HCT116 (cell line): ENCODE measurements around the gene PRSS22. TPM values are rescaled to one million over a fixed set of nuclear protein-coding genes. Genes with fewer than 3 reads are reported as not detected.

Source experiments
- ATAC-seq: fragments of 200-7000 bp; cut with Tn5 transposase; 2 replicates; pipeline ENCODE4 v1.9.1; 2020; ENCODE audit warnings: mild to moderate bottlenecking, moderate library complexity
- BruUV-seq: library from RNA; stranded (reverse); fragments of 400-500 nt; replicated peaks from 2 replicates; lab custom pipeline; 2021; lab: Mats Ljungman, UMichigan
- CTCF ChIA-PET: fragments of 300-600 bp; sonication (Branson Sonifier 250); formaldehyde crosslinking; loops from one replicate; lab custom pipeline; 2021; ENCODE audit warnings: antibody characterized with exemption; lab: Charles Lee
- POLR2A ChIA-PET: fragments of 300-600, 350-600 bp; sonication (Branson Sonifier 250); formaldehyde crosslinking; loops from one replicate; lab custom pipeline; 2021; ENCODE audit warnings: antibody characterized with exemption; lab: Charles Lee
- RAD21 ChIA-PET, 2 experiments: fragments of 300-600 bp; sonication (Branson Sonifier 250); formaldehyde crosslinking; loops; one replicate each; lab custom pipeline; 2023; ENCODE audit warnings: low total read pairs in 2 of 2; ENCODE audit not compliant: uncharacterized antibody in 2 of 2, unreplicated experiment in 2 of 2, low non-redundant PET in 1 of 2; lab: Charles Lee
- DNase-seq: peaks from one replicate; pipeline ENCODE4 v3.0.0-alpha.2; 2010; ENCODE audit warnings: low read depth, low spot score
- H2AFZ ChIP-seq: fragments of 200-600 bp; shearing (Covaris generic), sonication (generic); 2 replicates; pipeline ENCODE4 v1.6.1; 2017; ENCODE audit warnings: low read depth, mixed run types, mixed read lengths, antibody characterized with exemption, low read length; ENCODE audit not compliant: poor library complexity, severe bottlenecking
- H3K27ac ChIP-seq: 2 replicates; pipeline ENCODE4 v1.5.1; 2012; ENCODE audit warnings: low read depth, low read length
- H3K27me3 ChIP-seq: fragments of 200-600 bp; sonication (generic); 2 replicates; pipeline ENCODE4 v1.6.1; 2016; ENCODE audit warnings: mixed run types, low read length, mixed read lengths; ENCODE audit not compliant: insufficient read depth
- H3K36me3 ChIP-seq, 2 experiments: fragments of 200-500 bp in 1 of 2; fragments of 200-600 bp in 1 of 2; sonication (Bioruptor generic) in 1 of 2; sonication (generic) in 1 of 2; 2 replicates each; pipeline versions ENCODE4 v1.5.1 to v1.6.1; 2014 to 2016; ENCODE audit warnings: low read length in 2 of 2, inconsistent platforms in 1 of 2, mixed read lengths in 1 of 2, mixed run types in 1 of 2; ENCODE audit not compliant: insufficient read depth in 2 of 2, control insufficient read depth in 1 of 2
- H3K4me1 ChIP-seq, 2 experiments: fragments of 200-600 bp in 1 of 2; sonication (generic) in 1 of 2; 2 replicates each; pipeline versions ENCODE4 v1.5.1 to v1.6.1; 2012 to 2017; ENCODE audit warnings: low read length in 2 of 2, inconsistent platforms in 1 of 2, mild to moderate bottlenecking in 1 of 2, mixed read lengths in 1 of 2, mixed run types in 1 of 2, moderate library complexity in 1 of 2; ENCODE audit not compliant: insufficient read depth in 2 of 2, control insufficient read depth in 1 of 2
- H3K4me2 ChIP-seq: fragments of 200-600 bp; sonication (generic); 2 replicates; pipeline ENCODE4 v1.6.1; 2017; ENCODE audit warnings: mixed run types, low read length, mixed read lengths
- H3K4me3 ChIP-seq, 2 experiments: fragments of 200-600 bp in 1 of 2; sonication (generic) in 1 of 2; replicated peaks in 1 of 2; 2 replicates each; pipeline ENCODE4 v1.5.1; 2011 to 2016; ENCODE audit warnings: low read length in 2 of 2, control low read depth in 1 of 2, low read depth in 1 of 2, mild to moderate bottlenecking in 1 of 2, mixed read lengths in 1 of 2, mixed run types in 1 of 2
- H3K79me2 ChIP-seq: fragments of 200-600 bp; sonication (generic); 2 replicates; pipeline ENCODE4 v1.6.1; 2017; ENCODE audit warnings: mild to moderate bottlenecking, mixed run types, low read length, moderate library complexity, mixed read lengths; ENCODE audit not compliant: insufficient read depth
- H3K9ac ChIP-seq: fragments of 200-600 bp; sonication (generic); 2 replicates; pipeline ENCODE4 v1.6.1; 2016; ENCODE audit warnings: low read length, mixed read lengths
- H3K9me2 ChIP-seq: fragments of 200-600 bp; sonication (generic), shearing (Covaris generic); 2 replicates; pipeline ENCODE4 v1.6.1; 2017; ENCODE audit warnings: mixed run types, mild to moderate bottlenecking, moderate library complexity; ENCODE audit not compliant: insufficient read depth
- H3K9me3 ChIP-seq, 2 experiments: fragments of 200-500 bp in 1 of 2; fragments of 200-600 bp in 1 of 2; sonication (Bioruptor generic) in 1 of 2; sonication (generic) in 1 of 2; 2 replicates each; pipeline ENCODE4 v1.6.1; 2014 to 2017; ENCODE audit warnings: low read length in 2 of 2, mixed read lengths in 2 of 2, inconsistent platforms in 1 of 2, low read depth in 1 of 2, mild to moderate bottlenecking in 1 of 2, mixed run types in 1 of 2, moderate library complexity in 1 of 2; ENCODE audit not compliant: control insufficient read depth in 1 of 2, insufficient read depth in 1 of 2
- H4K20me1 ChIP-seq: fragments of 200-600 bp; sonication (generic), shearing (Covaris generic); 2 replicates; pipeline ENCODE4 v1.6.1; 2017; ENCODE audit warnings: mixed run types, mild to moderate bottlenecking, moderate library complexity; ENCODE audit not compliant: insufficient read depth
- ATF3 ChIP-seq: IDR thresholded peaks from 2 replicates; pipeline ENCODE4 v1.6.1; 2012
- EGR1 ChIP-seq: IDR thresholded peaks from 2 replicates; pipeline ENCODE4 v1.6.1; 2012; ENCODE audit warnings: low read depth
- ELF1 ChIP-seq: IDR thresholded peaks from 2 replicates; pipeline ENCODE4 v1.6.1; 2012; ENCODE audit warnings: low read depth, borderline replicate concordance
- EZH2 ChIP-seq: fragments of 200-600 bp; sonication (generic); IDR thresholded peaks from 2 replicates; pipeline ENCODE4 v1.6.1; 2017; ENCODE audit warnings: antibody characterized with exemption, mixed run types
- EZH2phosphoT487 ChIP-seq: fragments of 200-600 bp; IDR thresholded peaks from 2 replicates; pipeline ENCODE4 v1.6.1; 2018; ENCODE audit warnings: antibody characterized with exemption, borderline replicate concordance
- FOSL1 ChIP-seq: IDR thresholded peaks from 2 replicates; pipeline ENCODE4 v1.6.1; 2012; ENCODE audit warnings: low read depth
- JUND ChIP-seq: IDR thresholded peaks from 2 replicates; pipeline ENCODE4 v1.6.1; 2012
- MAX ChIP-seq: IDR thresholded peaks from 2 replicates; pipeline ENCODE4 v1.6.1; 2012
- POLR2AphosphoS5 ChIP-seq: IDR thresholded peaks from 2 replicates; pipeline ENCODE4 v1.6.1; 2011; ENCODE audit warnings: mild to moderate bottlenecking, low read depth, low read length, moderate library complexity
- RAD21 ChIP-seq: IDR thresholded peaks from 2 replicates; pipeline ENCODE4 v1.6.1; 2012; ENCODE audit warnings: low read depth, mild to moderate bottlenecking
- REST ChIP-seq: IDR thresholded peaks from 2 replicates; pipeline ENCODE4 v1.6.1; 2012; ENCODE audit warnings: low read depth
- SIN3A ChIP-seq: IDR thresholded peaks from 2 replicates; pipeline ENCODE4 v1.6.1; 2012; ENCODE audit warnings: low read depth
- SP1 ChIP-seq: IDR thresholded peaks from 2 replicates; pipeline ENCODE4 v1.6.1; 2012; ENCODE audit warnings: low read depth
- SRF ChIP-seq: IDR thresholded peaks from 2 replicates; pipeline ENCODE4 v1.6.1; 2012; ENCODE audit warnings: low read depth
- ZBTB33 ChIP-seq: IDR thresholded peaks from 2 replicates; pipeline ENCODE4 v1.6.1; 2011; ENCODE audit warnings: mild to moderate bottlenecking, low read length, moderate library complexity; ENCODE audit not compliant: insufficient replicate concordance; ENCODE audit errors: extremely low read depth
- ZFX ChIP-seq: fragments of 450-650 bp; IDR thresholded peaks from 2 replicates; pipeline ENCODE4 v1.6.1; 2017
- intact Hi-C: fragments of 100-400 bp; cut with micrococcal nuclease; formaldehyde crosslinking; loops from 2 replicates; pipeline ENCODE4 v1.10.0; 2022
- total RNA-seq: library from RNA; stranded (reverse); gene quantifications from one replicate; pipeline ENCODE4 v1.2.1, GENCODE V29; 2021; ENCODE audit not compliant: unreplicated experiment
- TF ChIP-seq, protein P1 (sequence below), 3 experiments: fragments of 200-600 bp in 1 of 3; sonication (generic) in 1 of 3; IDR thresholded peaks in 2 of 3; conservative IDR thresholded peaks in 1 of 3; 2 replicates each; pipeline ENCODE4 v1.5.1; 2012 to 2017; ENCODE audit warnings: low read depth in 2 of 3, low read length in 2 of 3, antibody characterized with exemption in 1 of 3, borderline replicate concordance in 1 of 3, control low read depth in 1 of 3, mild to moderate bottlenecking in 1 of 3, mixed read lengths in 1 of 3, mixed run types in 1 of 3, moderate library complexity in 1 of 3; ENCODE audit not compliant: insufficient read depth in 1 of 3

The PRSS22 gene
- total RNA-seq, 1 experiment from 2014 or later: 20.2 TPM

DNA sequence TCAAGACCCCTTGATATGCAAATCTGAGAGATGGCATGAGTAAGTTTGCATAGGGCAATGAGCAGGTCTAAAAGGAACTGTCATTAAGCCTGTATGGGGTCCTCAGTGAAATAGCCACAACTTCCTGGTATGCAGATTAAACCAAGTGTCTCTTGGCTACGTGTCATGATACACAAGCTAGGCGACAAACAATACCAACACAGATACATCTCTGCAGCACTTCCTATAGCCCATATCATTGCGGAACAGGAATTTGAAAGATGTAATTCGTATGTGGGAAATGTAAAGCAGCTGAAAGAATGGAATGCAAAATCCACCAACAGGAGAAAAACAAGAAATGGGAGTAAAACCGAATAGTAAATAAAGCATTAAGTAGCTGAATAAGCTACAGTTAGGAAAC lies 12.9 kb downstream of the PRSS22 start:
- Histone ChIP-seq H3K9ac (no peak overlapping the region), H3K4me1 (peaks cover 5 to 35% of the 10 kb centered on the region in 2 experiments; a peak in 3 of 4 replicates), H3K27me3 (no peaks in the 10 kb centered on the region), H3K4me2 (no peak overlapping the region), H3K4me3 (no peak overlapping the region), H2AFZ (no peak overlapping the region), H4K20me1 (no peaks in the 10 kb centered on the region)
- intact Hi-C loops: no loop called here
- POLR2A ChIA-PET: interaction anchor here (1.0 kb wide), 2 partner anchors 23 to 61 kb away, joined by 3 to 4 read pairs; no protein-coding TSS in a partner anchor
- CTCF ChIA-PET: interaction anchor here (0.7 kb wide), 1 partner anchor 23 kb away, joined by 3 read pairs; no protein-coding TSS in a partner anchor
- TF ChIP-seq EZH2phosphoT487 (no peak), EZH2 (no peak), POLR2AphosphoS5 (no peak), ZFX (no peak), JUND (no peak), ATF3 (no peak), SRF (no peak), EGR1 (no peak), RAD21 (no peak), ELF1 (no peak), MAX (no peak), SP1 (no peak), REST (no peak), FOSL1 (no peak), ZBTB33 (no peak), SIN3A (no peak)
- TF ChIP-seq, protein P1, sequence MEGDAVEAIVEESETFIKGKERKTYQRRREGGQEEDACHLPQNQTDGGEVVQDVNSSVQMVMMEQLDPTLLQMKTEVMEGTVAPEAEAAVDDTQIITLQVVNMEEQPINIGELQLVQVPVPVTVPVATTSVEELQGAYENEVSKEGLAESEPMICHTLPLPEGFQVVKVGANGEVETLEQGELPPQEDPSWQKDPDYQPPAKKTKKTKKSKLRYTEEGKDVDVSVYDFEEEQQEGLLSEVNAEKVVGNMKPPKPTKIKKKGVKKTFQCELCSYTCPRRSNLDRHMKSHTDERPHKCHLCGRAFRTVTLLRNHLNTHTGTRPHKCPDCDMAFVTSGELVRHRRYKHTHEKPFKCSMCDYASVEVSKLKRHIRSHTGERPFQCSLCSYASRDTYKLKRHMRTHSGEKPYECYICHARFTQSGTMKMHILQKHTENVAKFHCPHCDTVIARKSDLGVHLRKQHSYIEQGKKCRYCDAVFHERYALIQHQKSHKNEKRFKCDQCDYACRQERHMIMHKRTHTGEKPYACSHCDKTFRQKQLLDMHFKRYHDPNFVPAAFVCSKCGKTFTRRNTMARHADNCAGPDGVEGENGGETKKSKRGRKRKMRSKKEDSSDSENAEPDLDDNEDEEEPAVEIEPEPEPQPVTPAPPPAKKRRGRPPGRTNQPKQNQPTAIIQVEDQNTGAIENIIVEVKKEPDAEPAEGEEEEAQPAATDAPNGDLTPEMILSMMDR (IDR thresholded peaks at IDR 0.05 in 2 of 3, conservative IDR thresholded peaks at IDR 0.05 in 1 of 3; ENCODE audit: borderline replicate concordance in 1 of 3, insufficient read depth in 1 of 3, low read depth in 2 of 3, low read length in 2 of 3): no peak
- TF ChIP-seq, all 23 proteins: peak for 0
- ATAC-seq (no peak), DNase-seq (no peak)
- Histone ChIP-seq H3K27ac (no peak overlapping the region), H3K9me3 (no peaks in the 10 kb centered on the region), H3K9me2 (no peaks in the 10 kb centered on the region), H3K79me2 (no peaks in the 10 kb centered on the region), H3K36me3 (no peaks in the 10 kb centered on the region)
- RAD21 ChIA-PET: no interaction called here
- BruUV-seq: no TSS peak
